DOHH2 (cell line): Measurements from ENCODE around the gene TEAD4.

Source experiments
- H3F3A ChIP-seq: fragments of 200-600 bp; sonication (generic), shearing (Covaris generic); 2 replicates; pipeline ENCODE4 v1.6.0; 2016; ENCODE audit warnings: antibody characterized with exemption, mild to moderate bottlenecking; ENCODE audit not compliant: control insufficient read depth, insufficient read depth
- H3K27ac ChIP-seq: fragments of 200-600 bp; sonication (generic); 2 replicates; pipeline ENCODE4 v1.5.1; 2014; ENCODE audit warnings: low read depth, mild to moderate bottlenecking, low read length, moderate library complexity
- H3K27me3 ChIP-seq: fragments of 200-600 bp; sonication (generic); 2 replicates; pipeline ENCODE4 v1.6.1; 2014; ENCODE audit warnings: mild to moderate bottlenecking, low read length, mixed read lengths; ENCODE audit not compliant: control insufficient read depth
- H3K36me3 ChIP-seq: fragments of 200-600 bp; sonication (generic); 2 replicates; pipeline ENCODE4 v1.6.1; 2014; ENCODE audit warnings: mild to moderate bottlenecking, low read length, moderate library complexity, mixed read lengths; ENCODE audit not compliant: control insufficient read depth
- H3K4me1 ChIP-seq: fragments of 200-600 bp; sonication (generic); 2 replicates; pipeline ENCODE4 v1.6.1; 2014; ENCODE audit warnings: mild to moderate bottlenecking, low read length, mixed read lengths; ENCODE audit not compliant: control insufficient read depth
- H3K4me2 ChIP-seq: fragments of 200-600 bp; sonication (generic); 2 replicates; pipeline ENCODE4 v1.6.0; 2014; ENCODE audit warnings: mild to moderate bottlenecking, low read length, moderate library complexity
- H3K4me3 ChIP-seq: fragments of 200-600 bp; sonication (generic); 2 replicates; pipeline ENCODE4 v1.5.1; 2014; ENCODE audit warnings: mild to moderate bottlenecking, low read length, mixed read lengths
- H3K79me2 ChIP-seq: fragments of 200-600 bp; sonication (generic); 2 replicates; pipeline ENCODE4 v1.6.1; 2014; ENCODE audit warnings: mild to moderate bottlenecking, low read length, mixed read lengths; ENCODE audit not compliant: control insufficient read depth
- H3K9me2 ChIP-seq: fragments of 200-600 bp; sonication (generic); replicated peaks from 2 replicates; pipeline ENCODE4 v1.6.1; 2014; ENCODE audit warnings: mild to moderate bottlenecking, low read length, mixed read lengths; ENCODE audit not compliant: control insufficient read depth
- H3K9me3 ChIP-seq: fragments of 200-600 bp; sonication (generic); 2 replicates; pipeline ENCODE4 v1.6.1; 2014; ENCODE audit warnings: antibody characterized with exemption, low read length, mixed read lengths; ENCODE audit not compliant: control insufficient read depth, insufficient read depth
- H4K20me1 ChIP-seq: fragments of 200-600 bp; sonication (generic); 2 replicates; pipeline ENCODE4 v1.6.0; 2014; ENCODE audit warnings: low read depth, mild to moderate bottlenecking, antibody characterized with exemption, low read length, moderate library complexity; ENCODE audit not compliant: control insufficient read depth, insufficient read depth
- CTCF ChIP-seq: fragments of 200-600 bp; sonication (generic); IDR thresholded peaks from one replicate; pipeline ENCODE4 v1.5.1; 2014; ENCODE audit warnings: antibody characterized with exemption, mild to moderate bottlenecking, low read depth, low read length; ENCODE audit not compliant: poor library complexity, severe bottlenecking
- EZH2phosphoT487 ChIP-seq: fragments of 200-600 bp; sonication (generic); IDR thresholded peaks from 2 replicates; pipeline ENCODE4 v1.6.1; 2017; ENCODE audit warnings: borderline replicate concordance, mild to moderate bottlenecking, antibody characterized with exemption, low read length, moderate library complexity, mixed read lengths

Gene TEAD4

DNA sequence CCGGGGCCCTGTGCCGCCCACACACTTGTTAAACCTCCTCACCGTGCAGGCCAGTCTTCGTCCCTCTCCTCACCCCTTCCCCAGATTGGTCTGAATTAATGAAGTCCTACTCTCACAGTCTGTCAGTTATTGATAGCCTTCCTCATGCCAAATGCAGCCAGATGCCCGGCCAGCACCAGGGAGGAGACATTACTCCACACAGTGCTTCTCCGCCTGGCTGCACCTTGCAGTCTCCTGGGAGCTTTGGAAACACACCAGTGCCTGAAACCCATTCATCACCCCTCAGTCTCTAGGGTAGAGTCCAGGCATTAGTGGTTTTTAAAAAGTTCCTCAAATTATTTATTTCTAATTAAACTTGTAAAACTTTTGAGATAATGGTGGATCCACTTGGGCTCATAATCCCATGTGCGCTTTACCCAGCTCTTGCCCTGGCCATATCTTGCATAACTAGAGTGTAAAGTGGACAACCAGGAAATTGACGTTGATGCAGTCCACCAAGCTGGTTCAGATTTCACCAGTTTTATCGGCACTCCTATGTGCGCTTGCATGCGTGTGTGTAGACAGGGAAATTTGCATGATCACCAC lies 79.8 kb downstream of the TEAD4 start:
- H3K27ac ChIP-seq, result no peak overlapping the region
- H3K9me3 ChIP-seq, result no peaks in the 10 kb centered on the region
- no peaks in the 10 kb centered on the region for H3F3A ChIP-seq
- TF ChIP-seq EZH2phosphoT487 (no peak), CTCF (no peak)
- H3K4me3 ChIP-seq, result no peak overlapping the region
- H4K20me1 ChIP-seq, result no peaks in the 10 kb centered on the region
- H3K9me2 ChIP-seq, result no peaks in the 10 kb centered on the region
- H3K27me3 ChIP-seq, result no peaks in the 10 kb centered on the region
- no peaks in the 10 kb centered on the region for H3K79me2 ChIP-seq
- H3K4me2 ChIP-seq, result no peak overlapping the region
- no peaks in the 10 kb centered on the region; the same call in 1 of the 2 replicates for H3K36me3 ChIP-seq
- H3K4me1 ChIP-seq, result peaks cover 16% of the 10 kb centered on the region

- no peaks in the 10 kb centered on the region for H3F3A ChIP-seq
- H3K36me3 ChIP-seq, result no peaks in the 10 kb centered on the region; the same call in 1 of the 2 replicates
- H3K79me2 ChIP-seq, result no peaks in the 10 kb centered on the region
- H3K4me2 ChIP-seq, result no peak overlapping the region
- H3K4me3 ChIP-seq, result no peak overlapping the region
- H4K20me1 ChIP-seq, result no peaks in the 10 kb centered on the region
- H3K27me3 ChIP-seq, result no peaks in the 10 kb centered on the region
- no peaks in the 10 kb centered on the region for H3K9me2 ChIP-seq
- no peaks in the 10 kb centered on the region for H3K9me3 ChIP-seq
- H3K4me1 ChIP-seq, result peaks cover 16% of the 10 kb centered on the region
- TF ChIP-seq EZH2phosphoT487 (no peak), CTCF (no peak)
- H3K27ac ChIP-seq, result no peak overlapping the region
These were observed 80.9 kb downstream of the TEAD4 start for GRCh38 chr12:3040026-3040656.

- Histone ChIP-seq H3K4me2 (no peak overlapping the region), H3K4me1 (peaks cover 16% of the 10 kb centered on the region), H3F3A (no peaks in the 10 kb centered on the region), H3K4me3 (no peak overlapping the region), H4K20me1 (no peaks in the 10 kb centered on the region), H3K36me3 (no peaks in the 10 kb centered on the region; the same call in 1 of the 2 replicates), H3K79me2 (no peaks in the 10 kb centered on the region), H3K9me2 (no peaks in the 10 kb centered on the region), H3K27me3 (no peaks in the 10 kb centered on the region), H3K27ac (no peak overlapping the region), H3K9me3 (no peaks in the 10 kb centered on the region)
- no peak for TF ChIP-seq CTCF
- TF ChIP-seq EZH2phosphoT487, result no peak
These were observed 81.7 kb downstream of the TEAD4 start for GRCh38 chr12:3040663-3041544.
